SK-N-MC (cell line): ENCODE data around the gene MRPL43.

Source experiments
- EZH2 ChIP-seq: fragments of 200-600 bp; sonication (generic); IDR thresholded peaks from one replicate; pipeline ENCODE4 v1.6.1; 2017; ENCODE audit warnings: antibody characterized with exemption
- FOXP2 ChIP-seq: optimal IDR thresholded peaks from 2 replicates; pipeline ENCODE3; 2011; ENCODE audit warnings: mild to moderate bottlenecking, moderate library complexity; ENCODE audit not compliant: insufficient read depth; ENCODE audit errors: extremely low read length, control extremely low read depth
- POLR2AphosphoS5 ChIP-seq: IDR thresholded peaks from 2 replicates; pipeline ENCODE4 v1.6.1; 2012; ENCODE audit warnings: mild to moderate bottlenecking, low read depth, low read length, borderline replicate concordance

- TF ChIP-seq EZH2 = no peak
- TF ChIP-seq POLR2AphosphoS5 = no peak
- no peak for TF ChIP-seq FOXP2
Measured at GRCh38 chr10:100979791-100980272, 7.5 kb downstream of the MRPL43 start.
